ENCODE results near the gene ATP9A.

GRCh38 chr20:51756653-51757052 lies 11.5 kb downstream of the ATP9A start:
- TF ChIP-seq, protein P1, sequence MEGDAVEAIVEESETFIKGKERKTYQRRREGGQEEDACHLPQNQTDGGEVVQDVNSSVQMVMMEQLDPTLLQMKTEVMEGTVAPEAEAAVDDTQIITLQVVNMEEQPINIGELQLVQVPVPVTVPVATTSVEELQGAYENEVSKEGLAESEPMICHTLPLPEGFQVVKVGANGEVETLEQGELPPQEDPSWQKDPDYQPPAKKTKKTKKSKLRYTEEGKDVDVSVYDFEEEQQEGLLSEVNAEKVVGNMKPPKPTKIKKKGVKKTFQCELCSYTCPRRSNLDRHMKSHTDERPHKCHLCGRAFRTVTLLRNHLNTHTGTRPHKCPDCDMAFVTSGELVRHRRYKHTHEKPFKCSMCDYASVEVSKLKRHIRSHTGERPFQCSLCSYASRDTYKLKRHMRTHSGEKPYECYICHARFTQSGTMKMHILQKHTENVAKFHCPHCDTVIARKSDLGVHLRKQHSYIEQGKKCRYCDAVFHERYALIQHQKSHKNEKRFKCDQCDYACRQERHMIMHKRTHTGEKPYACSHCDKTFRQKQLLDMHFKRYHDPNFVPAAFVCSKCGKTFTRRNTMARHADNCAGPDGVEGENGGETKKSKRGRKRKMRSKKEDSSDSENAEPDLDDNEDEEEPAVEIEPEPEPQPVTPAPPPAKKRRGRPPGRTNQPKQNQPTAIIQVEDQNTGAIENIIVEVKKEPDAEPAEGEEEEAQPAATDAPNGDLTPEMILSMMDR (IDR thresholded peaks at IDR 0.05): no peak
- TF ChIP-seq POLR2A (IDR thresholded peaks at IDR 0.05) (no peak), POLR2AphosphoS5 (IDR thresholded peaks at IDR 0.05; ENCODE audit: insufficient read depth in 1 of 2, low read depth in 1 of 2) (no peak)
